Measurements from ENCODE around the gene ABCB8. TPM values are rescaled to one million over a fixed set of nuclear protein-coding genes. Genes with fewer than 3 reads are reported as not detected.

The ABCB8 gene
- total RNA-seq, 6 donors from 2014 or later: 38.3 to 58.7 (median 42.5) TPM

GRCh38 chr7:151083071-151083823 is 55.0 kb downstream of the ABCB8 start, which contains the start of gene TMUB1:
TMUB1 (minus strand) TSS chr7:151083493; CDS start chr7:151082563, 930 bp downstream.
- H3K27me3 ChIP-seq: no peaks in the 10 kb centered on the region
- peak within 1 kb of the TSS; percentile 76 to 99 (median 90) for H3K4me3 ChIP-seq
- 0% methylated on average over 6 to 16 of the region's 69 CpGs for WGBS, 2 donors
- DNase-seq (peak; percentile 85 to 97), ATAC-seq (ENCODE audit: low FRiP score in 2 of 2) (peak; percentile 39 to 58)
- H3K9me3 ChIP-seq: no peaks in the 10 kb centered on the region
- peaks cover 49 to 75% (median 65%) of the 10 kb centered on the region in 4 donors for H3K4me1 ChIP-seq
- peaks cover 0 to 6% (median 0%) of the 10 kb centered on the region in 4 donors for H3K36me3 ChIP-seq
- TF ChIP-seq, protein P1, sequence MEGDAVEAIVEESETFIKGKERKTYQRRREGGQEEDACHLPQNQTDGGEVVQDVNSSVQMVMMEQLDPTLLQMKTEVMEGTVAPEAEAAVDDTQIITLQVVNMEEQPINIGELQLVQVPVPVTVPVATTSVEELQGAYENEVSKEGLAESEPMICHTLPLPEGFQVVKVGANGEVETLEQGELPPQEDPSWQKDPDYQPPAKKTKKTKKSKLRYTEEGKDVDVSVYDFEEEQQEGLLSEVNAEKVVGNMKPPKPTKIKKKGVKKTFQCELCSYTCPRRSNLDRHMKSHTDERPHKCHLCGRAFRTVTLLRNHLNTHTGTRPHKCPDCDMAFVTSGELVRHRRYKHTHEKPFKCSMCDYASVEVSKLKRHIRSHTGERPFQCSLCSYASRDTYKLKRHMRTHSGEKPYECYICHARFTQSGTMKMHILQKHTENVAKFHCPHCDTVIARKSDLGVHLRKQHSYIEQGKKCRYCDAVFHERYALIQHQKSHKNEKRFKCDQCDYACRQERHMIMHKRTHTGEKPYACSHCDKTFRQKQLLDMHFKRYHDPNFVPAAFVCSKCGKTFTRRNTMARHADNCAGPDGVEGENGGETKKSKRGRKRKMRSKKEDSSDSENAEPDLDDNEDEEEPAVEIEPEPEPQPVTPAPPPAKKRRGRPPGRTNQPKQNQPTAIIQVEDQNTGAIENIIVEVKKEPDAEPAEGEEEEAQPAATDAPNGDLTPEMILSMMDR (IDR thresholded peaks at IDR 0.05): no peak
- TF ChIP-seq POLR2AphosphoS5 (IDR thresholded peaks at IDR 0.05): peak; percentile 10 to 64
- TF ChIP-seq POLR2A (IDR thresholded peaks at IDR 0.05): peak in 1 of 4 donors; percentile 70
- peak within 1 kb of the TSS; percentile 88 to 97 (median 96) for H3K27ac ChIP-seq

DNA sequence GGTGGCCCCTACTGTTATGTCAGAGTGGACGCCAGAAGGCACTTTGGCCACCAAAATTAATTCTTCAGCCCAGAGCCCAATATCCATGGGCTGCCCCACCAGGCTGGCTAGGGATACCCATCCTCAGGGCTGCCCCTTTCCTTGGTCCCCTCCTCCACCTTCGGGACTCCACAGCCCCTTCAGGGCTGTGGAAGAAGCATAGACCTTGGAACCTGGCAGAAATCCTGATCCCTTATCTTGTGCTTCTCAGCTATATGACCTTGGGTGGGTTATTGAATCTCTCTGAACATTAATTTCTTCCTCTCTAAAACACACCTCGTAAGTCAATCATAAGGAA is 55.5 kb downstream of the ABCB8 start:
- ATAC-seq (ENCODE audit: low FRiP score in 2 of 2) (no peak), DNase-seq (no peak)
- Histone ChIP-seq H3K36me3 (peaks cover 0 to 6% (median 0%) of the 10 kb centered on the region in 4 donors), H3K4me3 (peak overlapping the region; percentile 76 to 99 (median 90)), H3K4me1 (peaks cover 55 to 75% (median 67%) of the 10 kb centered on the region in 4 donors), H3K27ac (peak overlapping the region in 3 of 4 donors; percentile 88 to 97 (median 95)), H3K27me3 (no peaks in the 10 kb centered on the region), H3K9me3 (no peaks in the 10 kb centered on the region)
- TF ChIP-seq, protein P1 (IDR thresholded peaks at IDR 0.05): no peak
- TF ChIP-seq POLR2AphosphoS5 (IDR thresholded peaks at IDR 0.05) (no peak), EP300 (IDR thresholded peaks at IDR 0.05) (no peak), POLR2A (IDR thresholded peaks at IDR 0.05) (no peak)
- WGBS, 2 donors: 27 to 41% methylated on average over 2 to 3 of the region's 3 CpGs

- WGBS, 2 donors: 27 to 29% methylated on average over 5 of the region's 5 CpGs
- Histone ChIP-seq H3K4me3 (peak overlapping the region in 3 of 4 donors; percentile 52 to 83 (median 70)), H3K27me3 (no peaks in the 10 kb centered on the region), H3K27ac (peak overlapping the region; percentile 70 to 93 (median 87)), H3K4me1 (peaks cover 61 to 76% (median 69%) of the 10 kb centered on the region in 4 donors), H3K36me3 (peaks cover 0 to 6% (median 0%) of the 10 kb centered on the region in 4 donors), H3K9me3 (no peaks in the 10 kb centered on the region)
- ATAC-seq (ENCODE audit: low FRiP score in 2 of 2) (no peak), DNase-seq (no peak)
- no peak for TF ChIP-seq POLR2A (IDR thresholded peaks at IDR 0.05)
- TF ChIP-seq, protein P1 (IDR thresholded peaks at IDR 0.05): no peak
- TF ChIP-seq POLR2AphosphoS5 (IDR thresholded peaks at IDR 0.05): no peak
- no peak for TF ChIP-seq EP300 (IDR thresholded peaks at IDR 0.05)
These were observed 57.1 kb downstream of the ABCB8 start for GRCh38 chr7:151085329-151085690.

GRCh38 chr7:151085691-151086620 is 57.7 kb downstream of the ABCB8 start, which contains the start of gene AGAP3:
AGAP3 (plus strand) TSS chr7:151086475; CDS start chr7:151086742, 267 bp downstream.
- H3K27ac ChIP-seq: peak within 1 kb of the TSS; percentile 89 to 93 (median 91)
- TF ChIP-seq POLR2AphosphoS5 (IDR thresholded peaks at IDR 0.05): peak; percentile 91 to 92
- TF ChIP-seq, protein P1 (IDR thresholded peaks at IDR 0.05): peak in 1 of 6 experiments; percentile 6
- peak in 1 of 4 donors; percentile 89 for TF ChIP-seq POLR2A (IDR thresholded peaks at IDR 0.05)
- no peak for TF ChIP-seq EP300 (IDR thresholded peaks at IDR 0.05)
- H3K9me3 ChIP-seq: no peaks in the 10 kb centered on the region
- DNase-seq: peak; percentile 94 to 97
- peak; percentile 71 to 82 for ATAC-seq (ENCODE audit: low FRiP score in 2 of 2)
- H3K27me3 ChIP-seq: no peaks in the 10 kb centered on the region
- peaks cover 65 to 80% (median 73%) of the 10 kb centered on the region in 4 donors for H3K4me1 ChIP-seq
- H3K4me3 ChIP-seq: peak within 1 kb of the TSS; percentile 70 to 83 (median 82)
- WGBS, 2 donors: 1 to 3% methylated on average over 5 to 28 of the region's 84 CpGs
- H3K36me3 ChIP-seq: peaks cover 0 to 5% (median 0%) of the 10 kb centered on the region in 4 donors

Data from upper lobe of left lung (tissue), 6 donors.